H9 (cell line): ENCODE data around the gene MLLT3. TPM values are rescaled to one million over a fixed set of nuclear protein-coding genes. Genes with fewer than 3 reads are reported as not detected.

Experiments
- DNase-seq: peaks from one replicate; pipeline ENCODE4 v3.0.0-alpha.2; 2017
- H2AFZ ChIP-seq: one replicate; pipeline ENCODE4 v1.6.1; 2013; ENCODE audit warnings: mild to moderate bottlenecking, low read length, control low read depth, moderate library complexity
- H2AK5ac ChIP-seq: 2 replicates; pipeline ENCODE4 v1.6.1; 2013; ENCODE audit warnings: low read length, control low read depth, mixed read lengths; ENCODE audit not compliant: insufficient read length
- H2BK120ac ChIP-seq: one replicate; pipeline ENCODE4 v1.6.1; 2013; ENCODE audit warnings: low read depth, mild to moderate bottlenecking, low read length, control low read depth, inconsistent platforms; ENCODE audit not compliant: poor library complexity, severe bottlenecking
- H2BK12ac ChIP-seq: 2 replicates; pipeline ENCODE4 v1.6.1; 2013; ENCODE audit warnings: low read length, control low read depth, mixed read lengths, low read depth; ENCODE audit not compliant: insufficient read length
- H2BK15ac ChIP-seq: 2 replicates; pipeline ENCODE4 v1.6.1; 2013; ENCODE audit warnings: low read depth, low read length, control low read depth
- H2BK20ac ChIP-seq: one replicate; pipeline ENCODE4 v1.6.1; 2013; ENCODE audit warnings: low read depth, mild to moderate bottlenecking, low read length, control low read depth, inconsistent platforms; ENCODE audit not compliant: poor library complexity, severe bottlenecking
- H2BK5ac ChIP-seq: 2 replicates; pipeline ENCODE4 v1.6.1; 2013; ENCODE audit warnings: low read length, control low read depth, mixed read lengths; ENCODE audit not compliant: insufficient read length
- H3K14ac ChIP-seq: 2 replicates; pipeline ENCODE4 v1.6.1; 2013; ENCODE audit warnings: low read length, control low read depth; ENCODE audit not compliant: insufficient read depth
- H3K18ac ChIP-seq: 2 replicates; pipeline ENCODE4 v1.6.1; 2013; ENCODE audit warnings: low read depth, mild to moderate bottlenecking, mixed read lengths, low read length, control low read depth; ENCODE audit not compliant: insufficient read length
- H3K23ac ChIP-seq: 2 replicates; pipeline ENCODE4 v1.6.1; 2013; ENCODE audit warnings: low read length, control low read depth, mixed read lengths, low read depth; ENCODE audit not compliant: insufficient read length
- H3K23me2 ChIP-seq: 2 replicates; pipeline ENCODE4 v1.6.1; 2013; ENCODE audit warnings: low read depth, mild to moderate bottlenecking, mixed read lengths, low read length, control low read depth; ENCODE audit not compliant: insufficient read length, poor library complexity, severe bottlenecking
- H3K27ac ChIP-seq: 2 replicates; pipeline ENCODE4 v1.5.1; 2013; ENCODE audit warnings: low read length, control low read depth, mixed read lengths, low read depth; ENCODE audit not compliant: insufficient read length
- H3K27me3 ChIP-seq: 2 replicates; pipeline ENCODE4 v1.6.1; 2013; ENCODE audit warnings: low read length, control low read depth, inconsistent platforms; ENCODE audit not compliant: insufficient read depth
- H3K4ac ChIP-seq: 2 replicates; pipeline ENCODE4 v1.6.1; 2013; ENCODE audit warnings: low read depth, mild to moderate bottlenecking, control low read depth, inconsistent platforms, low read length, moderate library complexity
- H3K4me1 ChIP-seq: 2 replicates; pipeline ENCODE4 v1.6.1; 2013; ENCODE audit warnings: low read length, control low read depth, inconsistent platforms; ENCODE audit not compliant: insufficient read depth
- H3K4me2 ChIP-seq: 2 replicates; pipeline ENCODE4 v1.6.1; 2013; ENCODE audit warnings: low read length, control low read depth, mixed read lengths; ENCODE audit not compliant: insufficient read length, insufficient read depth
- H3K56ac ChIP-seq: 2 replicates; pipeline ENCODE4 v1.6.1; 2013; ENCODE audit warnings: low read depth, mild to moderate bottlenecking, mixed read lengths, low read length, control low read depth; ENCODE audit not compliant: insufficient read length
- H3K79me1 ChIP-seq: 2 replicates; pipeline ENCODE4 v1.6.1; 2013; ENCODE audit warnings: low read depth, mild to moderate bottlenecking, moderate library complexity, low read length, control low read depth, inconsistent platforms; ENCODE audit not compliant: insufficient read depth, poor library complexity, severe bottlenecking
- H3K79me2 ChIP-seq: 2 replicates; pipeline ENCODE4 v1.6.1; 2013; ENCODE audit warnings: low read length, control low read depth, inconsistent platforms; ENCODE audit not compliant: insufficient read depth
- H3K9ac ChIP-seq: 2 replicates; pipeline ENCODE4 v1.6.1; 2013; ENCODE audit warnings: low read length, control low read depth, mixed read lengths; ENCODE audit not compliant: insufficient read length; ENCODE audit errors: extremely low read depth
- H3K9me3 ChIP-seq: one replicate; pipeline ENCODE4 v1.6.1; 2013; ENCODE audit warnings: low read depth, low read length, inconsistent platforms; ENCODE audit not compliant: control insufficient read depth
- H3T11ph ChIP-seq: one replicate; pipeline ENCODE4 v1.6.1; 2013; ENCODE audit warnings: mild to moderate bottlenecking, low read length, control low read depth, inconsistent platforms
- H4K20me1 ChIP-seq: one replicate; pipeline ENCODE4 v1.6.1; 2013; ENCODE audit not compliant: control insufficient read depth, insufficient read length, insufficient read depth
- H4K5ac ChIP-seq: 2 replicates; pipeline ENCODE4 v1.6.1; 2013; ENCODE audit warnings: low read depth, mild to moderate bottlenecking, mixed read lengths, low read length, control low read depth; ENCODE audit not compliant: insufficient read length
- H4K8ac ChIP-seq: replicated peaks from 2 replicates; pipeline ENCODE4 v1.6.1; 2013; ENCODE audit warnings: low read length, control low read depth, mixed read lengths, low read depth; ENCODE audit not compliant: insufficient read length
- H4K91ac ChIP-seq: 2 replicates; pipeline ENCODE4 v1.6.1; 2013; ENCODE audit warnings: low read depth, mild to moderate bottlenecking, moderate library complexity, mixed read lengths, low read length, control low read depth; ENCODE audit not compliant: insufficient read length
- H3K27ac Mint-ChIP-seq, 3 experiments: 2 replicates in 2 of 3; 3 replicates in 1 of 3; pipeline ENCODE4 v1.8.0; 2020 to 2021; ENCODE audit warnings: mixed read lengths in 3 of 3, mild to moderate bottlenecking in 1 of 3, moderate library complexity in 1 of 3
- H3K27me3 Mint-ChIP-seq: 2 replicates; pipeline ENCODE4 v1.8.0; 2021; ENCODE audit warnings: low read depth, mild to moderate bottlenecking, moderate library complexity, mixed read lengths
- H3K36me3 Mint-ChIP-seq, 3 experiments: 2 replicates in 2 of 3; 3 replicates in 1 of 3; pipeline ENCODE4 v1.8.0; 2020 to 2021; ENCODE audit warnings: low read depth in 3 of 3, mixed read lengths in 3 of 3; ENCODE audit not compliant: insufficient read depth in 1 of 3
- H3K4me1 Mint-ChIP-seq, 2 experiments: 2 replicates each; pipeline ENCODE4 v1.8.0; 2020; ENCODE audit warnings: mixed read lengths in 2 of 2
- H3K4me3 Mint-ChIP-seq, 2 experiments: 2 replicates in 1 of 2; 3 replicates in 1 of 2; pipeline ENCODE4 v1.8.0; 2020 to 2021; ENCODE audit warnings: mild to moderate bottlenecking in 2 of 2, mixed read lengths in 2 of 2, moderate library complexity in 1 of 2
- H3K9me3 Mint-ChIP-seq, 2 experiments: 2 replicates in 1 of 2; 3 replicates in 1 of 2; pipeline ENCODE4 v1.8.0; 2020; ENCODE audit warnings: mild to moderate bottlenecking in 2 of 2, mixed read lengths in 2 of 2, moderate library complexity in 1 of 2
- CTCF ChIP-seq: fragments of 200-600 bp; sonication (generic); conservative IDR thresholded peaks from 3 replicates; pipeline ENCODE4 v1.8.0; 2021; ENCODE audit warnings: antibody characterized with exemption, mild to moderate bottlenecking
- WGBS: extraction: QIAGEN DNeasy Blood & Tissue Kit; methylation state at CpG from one replicate; pipeline ENCODE4 v1.1.7; 2013; ENCODE audit warnings: missing lambda C conversion rate, low lambda C conversion rate, mixed read lengths; ENCODE audit not compliant: insufficient read length; ENCODE audit errors: extremely low coverage; 5-methylcytosine and 5-hydroxymethylcytosine counted together
- total RNA-seq: library from RNA; stranded (reverse); gene quantifications from 2 replicates; pipeline ENCODE4 v1.2.1, GENCODE V29; 2021

Gene MLLT3
- total RNA-seq, 1 experiment from 2014 or later: 3.9 TPM

DNA sequence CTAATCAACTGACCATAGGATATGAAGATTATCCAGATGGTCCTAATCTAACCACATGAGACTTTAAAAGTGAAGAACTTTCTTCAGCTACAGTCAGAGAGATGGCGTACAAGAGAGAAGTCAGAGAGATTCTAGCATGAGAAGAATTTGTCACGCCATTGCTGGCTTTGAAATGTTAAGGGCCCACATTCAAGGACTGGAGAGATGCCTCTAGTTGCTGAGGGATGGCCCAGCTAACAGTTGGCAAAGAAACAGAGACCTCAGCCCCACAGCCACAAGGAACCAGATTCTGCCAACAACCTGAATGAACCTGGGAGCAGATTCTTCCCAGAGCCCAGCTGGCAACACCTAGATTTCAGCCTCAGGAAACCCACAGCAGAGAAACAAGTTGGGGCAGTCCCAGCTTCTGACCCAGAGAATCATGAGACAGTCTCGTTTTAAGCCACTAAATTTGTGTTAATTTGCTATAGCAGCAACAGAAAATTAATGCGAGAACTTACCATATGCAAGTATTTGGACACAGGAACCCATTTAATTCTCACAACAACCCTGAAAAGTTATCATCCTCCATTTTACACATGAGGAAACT is 132.0 kb downstream of the MLLT3 start:
- no peak overlapping the region for H2AFZ ChIP-seq
- H2BK5ac ChIP-seq: no peak overlapping the region
- H2BK12ac ChIP-seq: no peak overlapping the region
- WGBS: no CpG with 5 or more reads among the region's 4 CpGs
- no peak overlapping the region for H3K9ac ChIP-seq
- H2BK120ac ChIP-seq: no peak overlapping the region
- H3K4me2 ChIP-seq: no peak overlapping the region
- H3K27ac Mint-ChIP-seq: no peak overlapping the region
- TF ChIP-seq CTCF: no peak
- H2BK20ac ChIP-seq: no peak overlapping the region
- no peaks in the 10 kb centered on the region for H3K23me2 ChIP-seq
- H2BK15ac ChIP-seq: no peak overlapping the region
- peaks cover 5 to 11% of the 10 kb centered on the region in 2 experiments for H3K4me1 Mint-ChIP-seq
- H3K9me3 ChIP-seq: no peaks in the 10 kb centered on the region
- no peak overlapping the region for H3K4ac ChIP-seq
- no peaks in the 10 kb centered on the region for H3K27me3 Mint-ChIP-seq
- H4K8ac ChIP-seq: no peak overlapping the region
- no peaks in the 10 kb centered on the region for H4K20me1 ChIP-seq
- H3K27me3 ChIP-seq: no peaks in the 10 kb centered on the region
- H3K4me3 Mint-ChIP-seq: no peak overlapping the region
- no peak overlapping the region for H4K5ac ChIP-seq
- no peak overlapping the region for H2AK5ac ChIP-seq
- no peak overlapping the region for H4K91ac ChIP-seq
- no peak overlapping the region for H3T11ph ChIP-seq
- H3K79me2 ChIP-seq: no peaks in the 10 kb centered on the region
- H3K56ac ChIP-seq: no peak overlapping the region
- no peak overlapping the region for H3K27ac ChIP-seq
- no peak for DNase-seq
- no peak overlapping the region for H3K23ac ChIP-seq
- H3K9me3 Mint-ChIP-seq: no peaks in the 10 kb centered on the region
- no peaks in the 10 kb centered on the region for H3K4me1 ChIP-seq
- no peak overlapping the region for H3K18ac ChIP-seq
- no peaks in the 10 kb centered on the region for H3K79me1 ChIP-seq
- H3K36me3 Mint-ChIP-seq: no peaks in the 10 kb centered on the region
- H3K14ac ChIP-seq: no peak overlapping the region
